Liver (tissue), 9 donors: Measurements from ENCODE around the gene SOX5. TPM values are rescaled to one million over a fixed set of nuclear protein-coding genes. Genes with fewer than 3 reads are reported as not detected.

Source experiments
- DNase-seq: peaks from one replicate; pipeline ENCODE4 v3.0.0-alpha.2; 2017; ENCODE audit warnings: low spot score
- H3K27ac ChIP-seq, 2 donors: one replicate each; pipeline ENCODE4 v1.7.0; 2013; ENCODE audit warnings: inconsistent platforms in 2 of 2, low read length in 2 of 2, control low read depth in 1 of 2, low read depth in 1 of 2, mild to moderate bottlenecking in 1 of 2
- H3K27me3 ChIP-seq, 4 donors: one replicate each; pipeline versions ENCODE4 v1.6.1 to v1.7.0; 2013; ENCODE audit warnings: low read length in 3 of 4, inconsistent platforms in 1 of 4, mild to moderate bottlenecking in 1 of 4, moderate library complexity in 1 of 4; ENCODE audit not compliant: control insufficient read depth in 4 of 4, insufficient read depth in 4 of 4
- H3K36me3 ChIP-seq, 4 donors: one replicate each; pipeline versions ENCODE4 v1.6.1 to v1.7.0; 2013; ENCODE audit warnings: low read length in 3 of 4, mild to moderate bottlenecking in 3 of 4, low read depth in 1 of 4, moderate library complexity in 1 of 4; ENCODE audit not compliant: control insufficient read depth in 4 of 4, insufficient read depth in 3 of 4
- H3K4me1 ChIP-seq, 4 donors: one replicate each; pipeline versions ENCODE4 v1.6.1 to v1.7.0; 2013; ENCODE audit warnings: low read length in 3 of 4, mild to moderate bottlenecking in 3 of 4, moderate library complexity in 1 of 4; ENCODE audit not compliant: control insufficient read depth in 4 of 4, insufficient read depth in 4 of 4
- H3K4me3 ChIP-seq, 3 donors: one replicate each; pipeline versions ENCODE4 v1.6.1 to v1.7.0; 2013; ENCODE audit warnings: low read length in 3 of 3, control low read depth in 1 of 3, low read depth in 1 of 3, mild to moderate bottlenecking in 1 of 3
- H3K9ac ChIP-seq, 2 donors: one replicate each; pipeline ENCODE4 v1.7.0; 2013; ENCODE audit warnings: low read length in 2 of 2, mild to moderate bottlenecking in 2 of 2, moderate library complexity in 2 of 2, control low read depth in 1 of 2, low read depth in 1 of 2
- H3K9me3 ChIP-seq, 4 donors: one replicate each; pipeline versions ENCODE4 v1.6.1 to v1.7.0; 2013; ENCODE audit warnings: low read length in 3 of 4; ENCODE audit not compliant: control insufficient read depth in 4 of 4
- FOXA1 ChIP-seq: IDR thresholded peaks from 2 replicates; pipeline ENCODE4 v1.6.1; 2016; ENCODE audit warnings: antibody characterized with exemption
- FOXA2 ChIP-seq: IDR thresholded peaks from 2 replicates; pipeline ENCODE4 v1.6.1; 2016; ENCODE audit warnings: antibody characterized with exemption
- GABPA ChIP-seq, 2 donors: IDR thresholded peaks in 1 of 2; conservative IDR thresholded peaks in 1 of 2; 2 replicates each; pipeline ENCODE4 v1.6.1; 2016; ENCODE audit warnings: antibody characterized with exemption in 2 of 2, mild to moderate bottlenecking in 1 of 2, moderate library complexity in 1 of 2
- HNF4A ChIP-seq, 2 donors: conservative IDR thresholded peaks; 2 replicates each; pipeline ENCODE4 v1.6.1; 2016; ENCODE audit warnings: antibody characterized with exemption in 2 of 2, mild to moderate bottlenecking in 2 of 2
- JUND ChIP-seq, 2 donors: IDR thresholded peaks; 2 replicates each; pipeline ENCODE4 v1.6.1; 2016; ENCODE audit warnings: antibody characterized with exemption in 2 of 2
- RAD21 ChIP-seq, 2 donors: IDR thresholded peaks; 2 replicates each; pipeline ENCODE4 v1.6.1; 2016; ENCODE audit warnings: antibody characterized with exemption in 2 of 2, mild to moderate bottlenecking in 2 of 2
- RXRA ChIP-seq, 2 donors: IDR thresholded peaks; 2 replicates each; pipeline ENCODE4 v1.6.1; 2017 to 2018; ENCODE audit warnings: antibody characterized with exemption in 2 of 2, mild to moderate bottlenecking in 1 of 2
- SP1 ChIP-seq: IDR thresholded peaks from 2 replicates; pipeline ENCODE4 v1.6.1; 2018; ENCODE audit warnings: antibody characterized with exemption, mild to moderate bottlenecking
- TAF1 ChIP-seq: conservative IDR thresholded peaks from 2 replicates; pipeline ENCODE4 v1.6.1; 2016; ENCODE audit warnings: antibody characterized with exemption, mild to moderate bottlenecking
- WGBS: extraction: QIAGEN DNeasy Blood & Tissue Kit; methylation state at CpG from one replicate; pipeline ENCODE4 v1.1.7; 2013; 5-methylcytosine and 5-hydroxymethylcytosine counted together
- polyA plus RNA-seq, 2 donors: library from polyadenylated mRNA; stranded (reverse) in 1 of 2; unstranded in 1 of 2; fragments of 200-250 nt in 1 of 2; fragments of >200 nt in 1 of 2; fragmentation: Nextera tagmentation in 1 of 2; extraction: Ambion mirVana in 1 of 2; gene quantifications; one replicate each; pipeline versions ENCODE4 v1.2.1 to v1.2.3, GENCODE V29; 2013 to 2015
- total RNA-seq, 2 donors: library from RNA; depleted of rRNA; stranded (reverse); fragments of >200 nt; gene quantifications; one replicate each; pipeline ENCODE4 v1.2.3, GENCODE V29; 2014
- TF ChIP-seq, protein P1 (sequence below): IDR thresholded peaks from 2 replicates; pipeline ENCODE4 v1.6.1; 2016; ENCODE audit warnings: antibody characterized with exemption
- TF ChIP-seq, protein P2 (sequence below): IDR thresholded peaks from 2 replicates; pipeline ENCODE4 v1.6.1; 2016; ENCODE audit warnings: antibody characterized with exemption
- TF ChIP-seq, protein P3 (sequence below): IDR thresholded peaks from 2 replicates; pipeline ENCODE4 v1.6.1; 2016; ENCODE audit warnings: antibody characterized with exemption, mild to moderate bottlenecking
- TF ChIP-seq, protein P4 (sequence below): fragments of 150-350 bp; IDR thresholded peaks from 2 replicates; pipeline ENCODE4 v1.5.1; 2017; ENCODE audit warnings: improper control_type of control experiment, low read depth, low read length; ENCODE audit not compliant: missing input control
- TF ChIP-seq, protein P5 (sequence below): IDR thresholded peaks from 2 replicates; pipeline ENCODE4 v1.6.1; 2016; ENCODE audit warnings: antibody characterized with exemption
- donor health status: healthy.
- donor health status: healthy.
- donor health status: healthy.
- donor health status: healthy.
- donor health status: healthy.

Gene SOX5
- total and polyA plus RNA-seq, 4 donors: 2.3 to 42.4 (median 12.3) TPM

DNA sequence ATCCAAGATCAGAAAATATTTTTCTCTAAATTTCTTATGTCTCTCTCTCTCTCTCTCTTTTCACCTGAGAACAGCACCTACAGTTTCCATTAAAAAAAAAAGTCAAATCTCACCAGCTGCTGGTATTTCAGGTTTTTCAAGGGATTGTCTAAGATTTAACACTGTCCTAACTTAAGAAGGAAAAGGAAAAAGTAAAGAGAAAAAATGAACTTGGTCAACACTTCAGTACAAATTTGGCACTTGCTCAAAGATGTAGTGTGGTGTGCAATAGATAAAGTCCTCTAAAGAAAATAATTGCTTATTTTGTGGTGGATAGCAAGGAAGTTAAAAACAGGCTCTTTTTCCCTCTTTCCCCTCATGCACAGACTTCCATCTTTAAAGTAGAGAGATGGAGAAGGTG is 416.2 kb downstream of the SOX5 start:
- H3K4me1 ChIP-seq: no peaks in the 10 kb centered on the region
- no peak overlapping the region for H3K4me3 ChIP-seq
- DNase-seq: no peak
- H3K27me3 ChIP-seq: no peaks in the 10 kb centered on the region
- peaks cover 3 to 24% (median 14%) of the 10 kb centered on the region in 4 donors for H3K36me3 ChIP-seq
- TF ChIP-seq, protein P1, sequence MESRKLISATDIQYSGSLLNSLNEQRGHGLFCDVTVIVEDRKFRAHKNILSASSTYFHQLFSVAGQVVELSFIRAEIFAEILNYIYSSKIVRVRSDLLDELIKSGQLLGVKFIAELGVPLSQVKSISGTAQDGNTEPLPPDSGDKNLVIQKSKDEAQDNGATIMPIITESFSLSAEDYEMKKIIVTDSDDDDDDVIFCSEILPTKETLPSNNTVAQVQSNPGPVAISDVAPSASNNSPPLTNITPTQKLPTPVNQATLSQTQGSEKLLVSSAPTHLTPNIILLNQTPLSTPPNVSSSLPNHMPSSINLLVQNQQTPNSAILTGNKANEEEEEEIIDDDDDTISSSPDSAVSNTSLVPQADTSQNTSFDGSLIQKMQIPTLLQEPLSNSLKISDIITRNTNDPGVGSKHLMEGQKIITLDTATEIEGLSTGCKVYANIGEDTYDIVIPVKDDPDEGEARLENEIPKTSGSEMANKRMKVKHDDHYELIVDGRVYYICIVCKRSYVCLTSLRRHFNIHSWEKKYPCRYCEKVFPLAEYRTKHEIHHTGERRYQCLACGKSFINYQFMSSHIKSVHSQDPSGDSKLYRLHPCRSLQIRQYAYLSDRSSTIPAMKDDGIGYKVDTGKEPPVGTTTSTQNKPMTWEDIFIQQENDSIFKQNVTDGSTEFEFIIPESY: no peak
- TF ChIP-seq GABPA (IDR thresholded peaks at IDR 0.05 in 1 of 2, conservative IDR thresholded peaks at IDR 0.05 in 1 of 2) (no peak), RAD21 (IDR thresholded peaks at IDR 0.05) (no peak), FOXA2 (no peak), JUND (IDR thresholded peaks at IDR 0.05) (no peak), TAF1 (no peak), HNF4A (conservative IDR thresholded peaks at IDR 0.05) (no peak), RXRA (IDR thresholded peaks at IDR 0.05) (no peak), SP1 (no peak)
- TF ChIP-seq, protein P2, sequence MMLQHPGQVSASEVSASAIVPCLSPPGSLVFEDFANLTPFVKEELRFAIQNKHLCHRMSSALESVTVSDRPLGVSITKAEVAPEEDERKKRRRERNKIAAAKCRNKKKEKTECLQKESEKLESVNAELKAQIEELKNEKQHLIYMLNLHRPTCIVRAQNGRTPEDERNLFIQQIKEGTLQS: no peak
- TF ChIP-seq, protein P3, sequence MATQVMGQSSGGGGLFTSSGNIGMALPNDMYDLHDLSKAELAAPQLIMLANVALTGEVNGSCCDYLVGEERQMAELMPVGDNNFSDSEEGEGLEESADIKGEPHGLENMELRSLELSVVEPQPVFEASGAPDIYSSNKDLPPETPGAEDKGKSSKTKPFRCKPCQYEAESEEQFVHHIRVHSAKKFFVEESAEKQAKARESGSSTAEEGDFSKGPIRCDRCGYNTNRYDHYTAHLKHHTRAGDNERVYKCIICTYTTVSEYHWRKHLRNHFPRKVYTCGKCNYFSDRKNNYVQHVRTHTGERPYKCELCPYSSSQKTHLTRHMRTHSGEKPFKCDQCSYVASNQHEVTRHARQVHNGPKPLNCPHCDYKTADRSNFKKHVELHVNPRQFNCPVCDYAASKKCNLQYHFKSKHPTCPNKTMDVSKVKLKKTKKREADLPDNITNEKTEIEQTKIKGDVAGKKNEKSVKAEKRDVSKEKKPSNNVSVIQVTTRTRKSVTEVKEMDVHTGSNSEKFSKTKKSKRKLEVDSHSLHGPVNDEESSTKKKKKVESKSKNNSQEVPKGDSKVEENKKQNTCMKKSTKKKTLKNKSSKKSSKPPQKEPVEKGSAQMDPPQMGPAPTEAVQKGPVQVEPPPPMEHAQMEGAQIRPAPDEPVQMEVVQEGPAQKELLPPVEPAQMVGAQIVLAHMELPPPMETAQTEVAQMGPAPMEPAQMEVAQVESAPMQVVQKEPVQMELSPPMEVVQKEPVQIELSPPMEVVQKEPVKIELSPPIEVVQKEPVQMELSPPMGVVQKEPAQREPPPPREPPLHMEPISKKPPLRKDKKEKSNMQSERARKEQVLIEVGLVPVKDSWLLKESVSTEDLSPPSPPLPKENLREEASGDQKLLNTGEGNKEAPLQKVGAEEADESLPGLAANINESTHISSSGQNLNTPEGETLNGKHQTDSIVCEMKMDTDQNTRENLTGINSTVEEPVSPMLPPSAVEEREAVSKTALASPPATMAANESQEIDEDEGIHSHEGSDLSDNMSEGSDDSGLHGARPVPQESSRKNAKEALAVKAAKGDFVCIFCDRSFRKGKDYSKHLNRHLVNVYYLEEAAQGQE: no peak
- TF ChIP-seq, protein P4, sequence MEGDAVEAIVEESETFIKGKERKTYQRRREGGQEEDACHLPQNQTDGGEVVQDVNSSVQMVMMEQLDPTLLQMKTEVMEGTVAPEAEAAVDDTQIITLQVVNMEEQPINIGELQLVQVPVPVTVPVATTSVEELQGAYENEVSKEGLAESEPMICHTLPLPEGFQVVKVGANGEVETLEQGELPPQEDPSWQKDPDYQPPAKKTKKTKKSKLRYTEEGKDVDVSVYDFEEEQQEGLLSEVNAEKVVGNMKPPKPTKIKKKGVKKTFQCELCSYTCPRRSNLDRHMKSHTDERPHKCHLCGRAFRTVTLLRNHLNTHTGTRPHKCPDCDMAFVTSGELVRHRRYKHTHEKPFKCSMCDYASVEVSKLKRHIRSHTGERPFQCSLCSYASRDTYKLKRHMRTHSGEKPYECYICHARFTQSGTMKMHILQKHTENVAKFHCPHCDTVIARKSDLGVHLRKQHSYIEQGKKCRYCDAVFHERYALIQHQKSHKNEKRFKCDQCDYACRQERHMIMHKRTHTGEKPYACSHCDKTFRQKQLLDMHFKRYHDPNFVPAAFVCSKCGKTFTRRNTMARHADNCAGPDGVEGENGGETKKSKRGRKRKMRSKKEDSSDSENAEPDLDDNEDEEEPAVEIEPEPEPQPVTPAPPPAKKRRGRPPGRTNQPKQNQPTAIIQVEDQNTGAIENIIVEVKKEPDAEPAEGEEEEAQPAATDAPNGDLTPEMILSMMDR: no peak
- TF ChIP-seq, protein P5, sequence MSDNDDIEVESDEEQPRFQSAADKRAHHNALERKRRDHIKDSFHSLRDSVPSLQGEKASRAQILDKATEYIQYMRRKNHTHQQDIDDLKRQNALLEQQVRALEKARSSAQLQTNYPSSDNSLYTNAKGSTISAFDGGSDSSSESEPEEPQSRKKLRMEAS: no peak
- H3K9me3 ChIP-seq: no peaks in the 10 kb centered on the region
- H3K9ac ChIP-seq: no peak overlapping the region
- no peak overlapping the region for H3K27ac ChIP-seq

DNA sequence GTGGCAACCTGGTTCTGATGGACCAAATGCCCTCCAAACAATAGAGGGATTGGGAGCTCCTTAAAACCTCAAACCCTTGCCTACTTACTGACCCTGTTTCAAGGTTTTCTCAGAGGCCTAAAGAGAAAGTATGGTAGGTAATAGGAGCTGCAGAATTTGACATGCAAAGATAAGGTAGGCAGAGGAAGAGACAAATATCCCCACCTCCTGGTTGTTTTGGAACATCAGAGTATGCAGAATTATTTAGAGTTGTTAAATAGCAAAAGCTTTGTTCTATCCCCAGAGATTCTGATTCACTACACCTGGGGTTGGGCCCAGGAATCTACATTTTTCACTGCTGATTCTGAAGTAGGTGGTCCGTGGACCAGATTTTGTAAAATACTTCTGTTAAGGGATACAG is 421.2 kb downstream of the SOX5 start:
- H3K9me3 ChIP-seq: no peaks in the 10 kb centered on the region
- H3K27me3 ChIP-seq: no peaks in the 10 kb centered on the region
- TF ChIP-seq, protein P5: no peak
- TF ChIP-seq FOXA1: no peak
- TF ChIP-seq, protein P2: no peak
- TF ChIP-seq TAF1: no peak
- TF ChIP-seq RAD21 (IDR thresholded peaks at IDR 0.05): peak in 1 of 2 donors; percentile 23
- TF ChIP-seq RXRA (IDR thresholded peaks at IDR 0.05): no peak
- TF ChIP-seq SP1: no peak
- no peak for TF ChIP-seq GABPA (IDR thresholded peaks at IDR 0.05 in 1 of 2, conservative IDR thresholded peaks at IDR 0.05 in 1 of 2)
- H3K9ac ChIP-seq: no peak overlapping the region
- H3K36me3 ChIP-seq: peaks cover 0 to 2% (median 0%) of the 10 kb centered on the region in 4 donors
- 93% methylated on average over 1 of the region's 1 CpG for WGBS
- peaks cover 0 to 2% (median 0%) of the 10 kb centered on the region in 4 donors for H3K4me1 ChIP-seq
- H3K27ac ChIP-seq: no peak overlapping the region
- DNase-seq: no peak
- H3K4me3 ChIP-seq: no peak overlapping the region
